NK-92 (cell line): ENCODE results near the gene NHP2.
A peak's percentile ranks its signal among the peaks of the same experiment; 100 is the strongest.

ENCODE experiments used
- DNase-seq: peaks from one replicate; lab custom pipeline; 2025; ENCODE audit not compliant: unreplicated experiment; lab: John Stamatoyannopoulos, UW

NHP2 gene

DNA sequence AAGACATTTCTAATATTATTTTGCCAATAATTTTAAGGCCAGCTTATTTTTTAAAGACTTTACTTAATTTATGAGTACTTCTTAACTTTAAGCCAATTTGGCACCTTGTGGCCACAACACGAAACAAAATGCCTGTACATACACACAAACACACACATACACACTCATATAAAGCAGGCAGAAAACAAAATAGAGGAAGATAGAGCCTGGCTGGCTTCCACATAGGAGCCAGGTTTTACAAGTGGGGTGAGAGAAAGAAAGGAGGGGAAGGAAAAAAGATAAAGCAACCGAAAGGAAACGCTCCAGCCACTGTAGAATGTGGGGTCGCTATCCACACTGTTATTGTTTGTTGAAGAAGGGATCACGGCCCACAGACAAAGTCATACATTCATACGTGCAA, 23.1 kb upstream of the NHP2 start:
- DNase-seq = no peak

- DNase-seq = no peak
These were observed 20.8 kb upstream of the NHP2 start for GRCh38 chr5:178174456-178174855.

GRCh38 chr5:178170455-178170854, 16.8 kb upstream of the NHP2 start:
- DNase-seq = no peak

DNA sequence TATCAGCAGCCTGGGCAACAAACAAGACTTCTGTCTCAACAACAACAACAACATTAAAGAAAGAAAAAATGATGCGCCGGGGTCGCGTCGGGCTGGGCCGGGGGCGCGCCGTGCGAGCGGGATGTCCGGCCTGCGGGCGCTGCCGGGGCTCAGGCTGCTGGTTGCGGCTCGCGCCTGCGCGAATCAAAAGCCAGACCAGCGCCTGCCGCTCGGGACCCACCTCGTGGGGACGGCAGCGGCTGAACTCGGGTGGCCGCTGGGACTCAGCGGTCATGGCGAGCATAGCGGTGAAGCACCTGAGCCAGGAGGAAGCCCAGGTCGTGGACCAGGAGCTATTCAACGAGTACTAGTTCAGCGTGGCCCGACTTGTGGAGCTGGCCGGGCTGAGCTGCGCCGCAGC, 11.9 kb upstream of the NHP2 start:
- no peak for DNase-seq

GRCh38 chr5:178163772-178164735, 10.4 kb upstream of the NHP2 start:
- DNase-seq = peak; percentile 56

DNA sequence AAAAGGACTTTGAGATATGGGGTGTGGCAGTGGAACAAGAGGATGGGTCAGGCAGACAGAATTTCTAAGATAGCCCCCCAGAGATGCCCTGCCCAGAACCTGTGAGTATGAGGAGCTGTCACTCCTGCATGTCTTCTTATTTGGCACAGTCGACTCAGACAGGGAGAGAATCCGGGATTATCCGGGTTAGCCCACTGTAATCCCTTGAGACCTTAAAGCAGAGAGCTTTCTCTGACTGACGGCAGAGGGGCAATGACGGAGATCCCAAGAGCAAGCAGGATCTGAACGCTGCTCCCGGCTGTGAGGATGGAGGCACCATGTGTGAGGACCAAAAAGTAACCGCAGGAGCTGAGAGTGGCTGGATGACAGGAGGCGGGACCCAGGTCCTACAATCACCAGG, 8.8 kb upstream of the NHP2 start:
- no peak for DNase-seq

DNA sequence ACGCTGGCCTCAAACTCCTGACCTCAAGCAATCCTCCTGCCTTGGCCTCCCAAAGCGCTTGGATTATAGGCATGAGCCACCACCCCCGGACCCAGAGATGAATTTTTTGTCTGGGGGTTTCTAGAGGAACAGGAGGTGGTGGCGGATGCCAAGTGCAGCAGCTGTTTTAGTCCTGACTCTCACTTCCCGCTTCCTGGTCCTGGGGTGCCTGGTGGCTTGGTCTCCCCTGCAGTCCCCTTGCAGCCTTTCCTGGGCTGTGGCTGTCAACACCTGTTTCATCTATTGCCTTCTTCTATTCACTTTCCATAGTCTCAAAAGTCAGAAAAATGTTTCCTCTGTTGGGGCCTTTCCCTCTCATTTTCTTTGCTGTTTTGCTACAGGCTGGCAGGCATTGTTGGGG, 6.5 kb upstream of the NHP2 start:
- DNase-seq = no peak

DNA sequence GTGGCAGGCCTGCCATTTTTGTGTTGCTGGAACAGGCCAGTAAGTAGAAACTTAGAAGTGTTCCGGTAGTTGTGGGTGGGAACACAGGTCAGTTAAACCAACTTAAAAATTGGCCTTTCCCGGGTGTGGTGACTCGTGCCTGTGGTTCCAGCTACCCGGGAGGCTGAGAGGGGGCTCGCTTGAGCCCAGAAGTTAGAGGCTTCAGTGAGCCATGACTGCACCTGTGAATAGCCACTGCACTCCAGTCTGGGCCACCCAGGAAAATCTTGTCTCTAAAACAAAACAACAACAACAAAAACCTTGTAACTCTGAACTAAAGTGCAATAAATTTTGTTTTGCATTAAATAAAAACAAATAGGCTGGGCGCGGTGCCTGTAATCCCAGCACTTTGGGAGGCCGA, 1.4 kb upstream of the NHP2 start:
- no peak for DNase-seq

- DNase-seq = no peak
These were observed 917 bp downstream of the NHP2 start for GRCh38 chr5:178152491-178153444.

- DNase-seq = no peak
These were observed 2.5 kb downstream of the NHP2 start for GRCh38 chr5:178150977-178151734.

- no peak for DNase-seq
These were observed 4.3 kb downstream of the NHP2 start for GRCh38 chr5:178149199-178149932.

- no peak for DNase-seq
These were observed 6.3 kb downstream of the NHP2 start for GRCh38 chr5:178147406-178147805.

- no peak for DNase-seq
These were observed 7.5 kb downstream of the NHP2 start for GRCh38 chr5:178145965-178146820.

DNA sequence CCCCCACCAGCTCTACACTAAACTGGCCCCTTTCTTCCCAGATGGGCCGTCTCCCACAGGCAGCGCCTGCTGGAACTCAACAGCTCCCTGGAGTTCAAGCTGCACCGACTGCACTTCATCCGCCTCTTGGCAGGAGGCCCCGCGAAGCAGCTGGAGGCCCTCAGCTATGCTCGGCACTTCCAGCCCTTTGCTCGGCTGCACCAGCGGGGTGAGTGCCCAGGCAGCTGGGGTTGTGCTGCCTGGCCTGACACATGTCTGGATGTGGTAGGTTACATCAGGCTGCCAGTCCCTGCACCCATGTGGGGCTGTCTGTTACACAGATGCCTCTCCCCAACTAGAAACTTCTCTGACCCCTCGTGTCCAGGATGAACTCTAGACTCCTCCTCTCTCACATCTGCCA, 9.8 kb downstream of the NHP2 start:
- no peak for DNase-seq

DNA sequence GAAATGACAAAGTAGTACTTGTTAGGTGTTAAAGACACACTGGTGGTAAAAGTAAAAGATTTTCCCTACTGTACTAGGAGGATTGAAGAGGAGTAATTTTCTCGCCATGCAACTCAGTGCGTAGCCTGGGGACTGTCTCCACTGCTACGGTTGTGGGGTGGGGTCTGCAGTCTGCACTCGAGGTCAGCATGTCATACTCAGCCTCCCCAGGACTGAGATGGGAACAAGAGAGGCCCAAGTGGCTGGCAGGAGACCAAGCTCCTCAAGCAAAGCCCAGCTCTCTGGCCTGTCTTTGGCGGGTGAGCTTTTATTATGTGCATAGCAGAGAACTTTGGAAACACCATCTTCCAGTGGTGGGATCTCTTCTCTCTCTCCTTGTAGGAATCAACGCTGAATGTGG, 10.4 kb downstream of the NHP2 start:
- DNase-seq = no peak

GRCh38 chr5:178142642-178143041, 11.0 kb downstream of the NHP2 start:
- no peak for DNase-seq

GRCh38 chr5:178141550-178141949, 12.1 kb downstream of the NHP2 start:
- DNase-seq = no peak

DNA sequence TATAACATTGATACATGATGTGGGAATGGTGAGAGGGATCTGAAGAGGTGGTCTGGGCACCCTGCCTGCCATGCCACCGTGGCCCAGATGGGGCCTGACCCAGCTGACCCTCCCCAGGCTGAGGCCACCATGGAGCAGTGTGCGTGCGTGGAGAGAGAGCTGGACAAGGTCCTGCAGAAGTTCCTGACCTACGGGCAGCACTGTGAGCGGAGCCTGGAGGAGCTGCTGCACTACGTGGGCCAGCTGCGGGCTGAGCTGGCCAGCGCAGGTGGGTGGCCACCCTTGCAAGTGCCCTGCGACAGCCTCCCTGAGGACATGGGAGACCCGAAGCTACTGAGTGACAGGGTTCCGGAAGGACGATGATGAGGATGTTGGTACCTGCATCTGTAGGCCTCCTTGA, 15.7 kb downstream of the NHP2 start:
- DNase-seq = no peak

DNA sequence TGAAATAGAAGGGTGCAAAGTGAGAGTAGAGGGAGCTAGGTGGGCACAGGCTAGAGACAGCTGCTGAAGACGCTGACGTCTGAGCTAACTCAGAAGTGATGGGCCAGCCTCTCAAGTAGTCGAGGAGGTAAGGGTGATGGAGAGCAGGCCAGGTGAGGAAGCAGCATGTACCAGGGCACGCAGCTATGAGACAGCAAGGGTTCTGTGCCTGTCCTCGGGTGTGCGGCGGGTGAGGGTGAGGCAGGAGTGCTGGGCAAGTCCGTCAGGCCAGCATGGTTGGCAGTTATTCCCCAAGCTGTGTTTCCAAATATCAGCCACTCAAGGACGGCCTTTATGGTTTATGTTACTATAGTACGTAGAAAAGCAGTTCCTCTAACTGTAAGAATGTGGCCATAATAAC, 16.7 kb downstream of the NHP2 start:
- DNase-seq = no peak
